ENCODE results near the gene TMC4.
"Not testable (repeated sequence)": the region's sequence is repeated elsewhere in the genome, so short reads cannot be mapped to it uniquely, and the experiment has no call there.

The TMC4 gene

DNA sequence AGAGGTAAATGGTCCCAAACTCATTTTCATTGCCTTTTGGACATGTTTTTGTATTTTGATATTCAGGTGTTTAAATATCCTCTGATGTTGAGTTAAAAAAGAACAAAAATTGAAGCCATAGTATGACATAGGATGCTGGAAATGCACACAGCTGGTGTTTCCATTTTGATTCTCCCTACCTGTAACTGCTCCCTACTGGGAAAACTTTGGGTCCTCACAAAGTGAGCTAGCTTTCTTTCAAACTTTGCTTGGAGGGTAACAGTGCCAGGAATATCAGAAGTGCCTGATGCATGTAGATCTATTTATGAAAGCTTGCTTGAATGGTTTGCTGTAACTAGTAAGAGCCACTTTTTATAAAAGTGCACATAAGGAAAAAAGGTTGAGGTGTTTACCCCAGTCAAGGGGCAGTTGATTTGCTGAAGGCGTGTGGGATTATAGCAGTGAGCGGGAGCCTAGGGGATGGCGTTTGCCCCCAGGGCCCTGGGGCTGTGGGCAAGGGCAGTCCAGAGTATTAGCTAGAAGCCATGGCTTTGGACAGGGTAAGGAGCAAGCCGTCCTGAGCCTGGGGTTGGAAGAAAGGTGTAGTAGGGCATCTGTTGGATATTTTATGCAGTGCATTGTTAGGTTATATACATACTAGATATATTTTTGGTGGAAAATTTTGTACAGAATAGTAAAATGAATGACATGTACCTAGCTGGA, 32.0 kb upstream of the TMC4 start:
- DNase-seq, result no peak

DNA sequence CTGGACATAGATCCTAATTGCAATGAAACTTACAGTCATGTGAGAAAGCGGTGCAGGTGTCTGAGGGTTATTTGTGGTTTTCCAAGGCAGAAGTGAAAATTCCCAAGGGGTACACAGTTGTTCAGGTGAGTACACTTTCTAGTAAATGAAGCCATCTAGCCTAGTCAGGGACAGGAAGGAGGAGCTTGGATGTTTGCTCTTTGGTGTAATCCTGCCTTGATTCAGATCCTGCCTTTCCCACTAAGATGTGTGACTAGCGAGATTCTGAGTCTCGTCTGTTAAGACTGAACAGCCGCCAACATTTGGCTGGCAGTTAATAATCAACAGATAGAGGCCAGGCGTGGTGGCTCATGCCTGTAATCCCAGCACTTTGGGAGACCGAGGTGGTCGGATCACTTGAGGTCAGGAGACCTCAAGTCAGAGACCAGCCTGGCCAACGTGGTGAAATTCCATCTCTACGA, 30.2 kb upstream of the TMC4 start:
- no peak for DNase-seq

DNA sequence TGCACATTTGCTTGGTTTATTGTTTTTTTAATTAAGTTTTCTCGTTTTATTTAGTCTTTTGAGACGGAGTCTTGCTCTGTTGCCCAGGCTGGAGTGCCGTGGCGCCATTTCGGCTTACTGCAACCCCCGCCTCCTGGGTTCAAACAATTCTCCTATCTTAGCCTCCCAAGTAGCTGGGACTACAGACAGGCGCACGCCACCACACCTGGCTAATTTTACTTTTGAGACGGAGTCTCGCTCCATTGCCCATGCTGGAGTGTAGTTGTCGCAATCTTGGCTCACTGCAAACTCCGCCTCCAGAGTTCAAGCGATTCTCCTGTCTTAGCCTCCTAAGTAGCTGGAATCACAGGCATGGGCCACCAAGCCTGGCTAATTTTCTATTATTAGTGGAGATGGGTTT, 29.0 kb upstream of the TMC4 start:
- no peak for DNase-seq

DNA sequence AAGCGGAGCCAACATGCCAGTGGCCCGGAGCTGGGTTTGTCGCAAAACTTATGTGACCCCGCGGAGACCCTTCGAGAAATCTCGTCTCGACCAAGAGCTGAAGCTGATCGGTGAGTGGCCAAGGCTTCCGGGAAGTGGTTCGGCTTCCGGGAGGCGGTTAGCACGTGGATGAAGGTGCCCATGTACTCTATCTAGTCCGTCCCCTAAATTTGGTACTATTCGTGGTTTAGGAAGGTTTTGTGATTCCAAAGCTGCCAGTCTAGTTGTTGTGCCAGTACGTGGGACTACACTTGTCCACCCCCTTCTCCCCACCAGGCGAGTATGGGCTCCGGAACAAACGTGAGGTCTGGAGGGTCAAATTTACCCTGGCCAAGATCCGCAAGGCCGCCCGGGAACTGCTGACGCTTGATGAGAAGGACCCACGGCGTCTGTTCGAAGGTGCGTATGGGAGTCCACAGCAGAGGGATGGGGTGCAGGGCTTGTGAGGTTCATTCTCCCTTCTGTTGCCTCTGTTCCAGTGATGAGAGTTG, 28.3 kb upstream of the TMC4 start:
- DNase-seq, result no peak

DNA sequence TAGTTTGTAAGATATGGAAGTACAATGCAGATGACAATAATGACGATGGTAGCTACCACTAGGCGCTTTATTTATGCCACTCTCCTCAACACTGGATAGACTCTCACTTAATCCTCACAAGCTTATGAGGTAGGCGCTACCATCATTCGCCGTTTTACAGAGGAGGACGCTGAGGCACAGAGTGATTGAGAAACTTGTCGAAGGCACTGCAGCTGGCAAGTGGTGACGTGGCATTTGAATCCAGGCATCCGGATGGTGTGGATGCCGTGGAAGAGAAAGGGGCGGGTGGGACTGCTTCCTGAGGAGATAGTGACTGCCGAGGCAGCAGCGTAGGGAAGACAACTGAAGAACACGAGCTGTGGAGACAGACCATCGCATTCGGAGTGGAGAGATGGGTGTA, 26.4 kb upstream of the TMC4 start:
- DNase-seq, result no peak

DNA sequence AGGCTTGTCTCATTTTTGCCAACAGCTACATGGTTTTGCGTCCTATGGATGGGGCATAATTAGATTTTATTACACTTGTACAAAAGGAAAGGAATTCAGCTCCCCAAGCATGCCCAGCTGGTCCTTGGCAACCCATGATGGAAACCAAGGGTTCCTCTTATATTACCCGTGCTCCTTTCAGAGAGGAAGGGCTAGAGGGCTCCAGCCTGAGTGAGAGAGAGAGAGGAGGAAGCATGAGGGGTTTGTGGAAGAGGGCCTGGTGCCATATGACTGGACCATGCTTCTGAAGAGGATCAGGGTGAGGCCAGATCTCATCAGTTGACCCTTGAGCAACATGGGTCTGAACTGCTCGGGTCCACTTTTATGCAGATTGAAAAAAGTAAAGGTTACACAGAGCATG, 24.2 kb upstream of the TMC4 start:
- no peak for DNase-seq

DNA sequence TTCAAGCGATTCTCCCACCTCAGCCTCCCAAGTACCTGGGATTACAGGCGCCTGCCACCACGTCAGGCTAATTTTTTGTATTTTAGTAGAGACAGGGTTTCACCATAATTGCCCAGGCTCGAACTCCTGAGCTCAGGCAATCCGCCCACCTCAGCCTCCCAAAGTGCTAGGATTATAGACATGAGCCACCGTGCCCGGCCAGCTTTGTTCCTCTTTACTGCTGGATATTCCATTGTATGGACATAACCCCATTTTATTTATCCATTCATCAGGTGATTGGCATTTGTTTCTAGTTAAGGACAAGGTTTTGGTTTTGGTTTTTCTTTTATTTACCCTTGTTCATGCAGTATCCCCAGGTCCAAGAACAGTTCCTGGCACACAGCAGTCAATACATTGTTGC, 23.6 kb upstream of the TMC4 start:
- no peak for DNase-seq

DNA sequence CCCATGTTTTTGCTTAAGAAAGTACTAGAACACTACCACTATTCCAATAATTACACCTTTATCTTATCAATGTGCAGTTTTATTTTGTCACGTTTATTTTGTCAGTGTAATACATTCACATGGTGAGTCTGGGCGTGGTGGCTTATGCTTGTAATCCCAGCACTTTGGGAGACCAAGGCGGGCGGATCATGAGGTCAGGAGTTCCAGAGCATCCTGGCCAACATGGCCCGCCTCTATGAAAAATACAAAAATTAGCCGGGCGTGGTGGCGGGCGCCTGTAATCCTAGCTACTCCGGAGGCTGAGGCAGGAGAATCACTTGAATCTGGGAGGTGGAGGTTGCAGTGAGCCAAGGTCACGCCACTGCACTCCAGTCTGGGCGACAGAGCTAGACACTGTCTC, 21.5 kb upstream of the TMC4 start:
- DNase-seq, result not testable (repeated sequence)

DNA sequence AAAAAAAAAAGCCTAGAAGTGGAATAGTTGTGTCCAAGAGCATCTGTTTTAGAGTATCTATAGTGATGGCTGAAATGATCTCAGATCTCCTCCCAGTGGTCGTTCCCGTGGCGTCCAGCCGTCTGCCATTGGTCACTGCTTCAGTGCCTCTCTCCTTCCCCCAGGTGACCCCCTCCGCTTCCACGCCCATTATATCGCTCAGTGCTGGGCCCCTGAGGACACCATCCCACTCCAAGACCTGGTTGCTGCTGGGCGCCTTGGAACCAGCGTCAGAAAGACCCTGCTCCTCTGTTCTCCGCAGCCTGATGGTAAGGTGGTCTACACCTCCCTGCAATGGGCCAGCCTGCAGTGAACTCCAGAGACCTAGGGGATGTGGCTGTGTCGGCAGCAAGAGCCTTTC, 20.1 kb upstream of the TMC4 start:
- no peak for DNase-seq

DNA sequence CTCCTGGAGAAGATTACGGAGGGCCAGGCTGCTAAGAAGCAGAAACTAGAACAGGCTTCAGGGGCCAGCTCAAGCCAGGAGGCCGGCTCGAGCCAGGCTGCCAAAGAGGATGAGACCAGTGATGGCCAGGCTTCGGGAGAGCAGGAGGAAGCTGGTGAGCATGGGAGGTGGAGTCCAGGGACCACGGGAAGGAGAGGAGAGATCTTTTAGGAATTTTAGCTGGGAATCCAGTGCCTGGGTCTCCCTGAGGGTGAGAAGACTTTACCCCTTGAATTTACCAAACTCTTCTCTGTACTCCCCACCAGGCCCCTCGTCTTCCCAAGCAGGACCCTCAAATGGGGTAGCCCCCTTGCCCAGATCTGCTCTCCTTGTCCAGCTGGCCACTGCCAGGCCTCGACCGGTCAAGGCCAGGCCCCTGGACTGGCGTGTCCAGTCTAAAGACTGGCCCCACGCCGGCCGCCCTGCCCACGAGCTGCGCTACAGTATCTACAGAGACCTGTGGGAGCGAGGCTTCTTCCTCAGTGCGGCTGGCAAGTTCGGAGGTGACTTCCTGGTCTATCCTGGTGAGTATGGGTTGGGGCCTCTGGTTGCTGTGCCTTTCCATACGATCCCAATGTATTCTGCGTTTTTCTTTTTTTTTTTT, 19.0 kb upstream of the TMC4 start:
- no peak for DNase-seq

DNA sequence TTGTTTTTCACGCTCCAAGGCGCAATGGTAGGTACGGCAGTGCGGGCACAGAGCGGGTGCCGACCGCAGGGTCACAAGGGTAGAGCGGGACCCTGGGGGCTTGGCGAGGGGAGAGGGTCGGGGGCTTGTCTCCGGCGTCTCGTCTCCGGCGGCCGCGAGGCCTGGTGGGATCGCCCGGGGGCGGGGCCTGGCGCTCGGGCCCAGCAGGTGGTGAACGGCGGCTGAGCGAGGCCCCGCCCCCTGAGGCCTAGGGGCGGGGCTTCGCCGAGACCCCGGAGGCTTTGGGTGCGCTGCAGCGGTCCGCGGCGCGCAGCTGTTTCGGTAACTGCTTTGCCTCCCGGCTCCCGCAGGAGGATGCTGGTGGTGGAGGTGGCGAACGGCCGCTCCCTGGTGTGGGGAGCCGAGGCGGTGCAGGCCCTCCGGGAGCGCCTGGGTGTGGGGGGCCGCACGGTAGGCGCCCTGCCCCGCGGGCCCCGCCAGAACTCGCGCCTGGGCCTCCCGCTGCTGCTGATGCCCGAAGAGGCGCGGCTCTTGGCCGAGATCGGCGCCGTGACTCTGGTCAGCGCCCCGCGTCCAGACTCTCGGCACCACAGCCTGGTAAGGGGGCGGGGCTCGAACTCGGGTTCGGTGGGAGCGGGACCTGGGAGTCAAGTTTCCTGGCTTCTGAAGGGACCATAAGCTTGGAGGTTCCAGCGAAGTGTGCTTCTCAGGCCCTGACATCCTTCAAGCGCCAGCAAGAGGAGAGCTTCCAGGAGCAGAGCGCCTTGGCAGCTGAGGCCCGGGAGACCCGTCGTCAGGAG, 18.3 kb upstream of the TMC4 start, which contains the start of gene TSEN34:
Gene TSEN34, plus strand, starts transcription at position 298 of the 800 bp plus-strand sequence. Its CDS starts 57 bp downstream, at position 355.
- DNase-seq, result peak; percentile 76 to 94 (median 84)

DNA sequence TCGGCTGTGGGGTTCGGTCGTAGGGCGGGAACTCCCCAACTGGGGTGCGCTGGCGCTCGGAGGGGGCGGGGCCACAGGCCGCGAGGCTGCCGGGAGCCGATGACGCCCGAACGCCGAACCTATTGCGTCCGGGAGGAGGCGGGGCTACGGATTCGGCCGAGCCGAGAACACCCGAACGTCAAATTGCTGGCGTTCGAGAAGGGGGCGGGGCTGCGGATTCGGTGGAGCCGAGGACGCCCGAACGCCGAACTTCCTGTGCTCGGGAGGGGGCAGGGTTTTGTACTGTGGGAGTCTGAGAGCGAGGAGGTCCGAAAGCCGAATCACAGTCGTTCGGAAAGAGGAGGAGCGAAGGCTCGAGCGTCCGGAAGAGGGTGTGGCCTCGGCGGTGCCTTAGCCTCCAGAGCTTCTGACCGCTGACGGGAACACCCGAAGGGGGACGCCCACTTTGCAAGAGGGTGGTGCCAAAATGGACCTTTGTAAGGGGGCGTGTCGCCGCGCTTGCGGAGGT, 17.6 kb upstream of the TMC4 start:
- peak; percentile 99 to 100 (median 100) for DNase-seq

DNA sequence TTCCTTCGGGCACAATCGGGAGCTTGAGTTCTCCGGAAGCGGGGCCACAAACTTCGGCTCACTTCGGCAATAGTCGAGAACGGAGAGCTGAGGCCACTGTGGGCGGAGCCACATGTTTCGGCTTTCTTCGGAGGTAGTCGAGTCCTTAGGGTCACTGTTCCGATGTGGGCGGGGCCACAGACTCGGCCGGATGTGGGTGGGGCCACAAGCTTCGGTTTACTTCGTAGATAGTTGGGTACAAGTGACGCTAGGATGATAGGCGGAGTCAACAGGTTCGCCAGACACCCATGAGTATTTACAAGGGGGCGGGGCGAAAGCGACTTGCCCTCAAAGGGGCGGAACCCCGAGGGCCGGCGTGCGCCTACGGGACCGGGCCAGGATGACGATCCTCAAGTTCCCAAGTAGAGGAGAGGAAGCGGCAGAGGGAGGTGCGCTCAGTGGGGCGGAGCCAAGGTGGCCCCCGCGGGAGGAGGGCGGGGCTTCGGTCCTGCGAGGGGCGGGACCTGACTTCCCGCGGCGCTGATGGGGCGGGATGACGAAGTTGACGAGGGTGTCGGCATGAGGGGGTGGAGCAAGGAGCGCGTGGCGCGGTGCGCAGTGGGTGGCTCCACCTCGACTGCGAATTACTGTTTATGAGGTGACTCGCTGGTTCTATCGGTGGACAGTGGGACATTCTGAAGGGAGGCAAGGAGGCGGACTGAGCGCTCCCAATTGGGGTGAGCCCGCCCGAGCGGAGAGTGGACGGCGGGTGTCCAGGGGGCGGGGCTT, 17.0 kb upstream of the TMC4 start:
- DNase-seq, result peak; percentile 98 to 100 (median 100)

DNA sequence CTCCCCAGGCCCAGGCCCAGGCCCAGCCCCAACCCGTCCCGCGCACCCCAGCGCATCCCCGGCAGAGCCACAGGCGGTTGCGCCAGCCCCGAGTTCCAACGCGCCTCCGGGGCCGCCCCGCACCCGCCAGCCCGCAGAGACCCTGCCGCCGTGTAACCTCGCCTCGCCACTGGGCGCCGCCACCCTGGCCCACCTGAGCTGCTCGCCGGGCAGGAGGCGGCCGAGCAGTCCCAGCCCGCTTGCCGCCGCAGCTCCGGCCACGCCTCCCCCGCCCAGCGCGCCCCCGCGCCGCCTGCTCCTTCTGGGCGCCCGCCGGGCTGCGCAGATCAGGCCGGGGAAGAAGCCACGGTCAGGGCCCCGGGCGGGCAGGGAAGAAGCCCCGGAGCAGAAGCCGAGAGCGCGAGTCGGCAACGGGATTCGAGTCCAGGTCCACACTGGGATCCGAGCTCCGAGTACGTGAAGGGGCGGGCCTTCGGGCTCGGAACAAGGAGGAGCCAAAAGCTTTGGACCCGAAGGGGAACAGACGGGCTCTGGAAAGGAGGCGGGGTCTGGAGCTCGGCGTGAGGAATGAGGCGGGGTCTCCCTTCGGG, 16.3 kb upstream of the TMC4 start, which contains the start of gene MBOAT7:
Gene MBOAT7, minus strand, starts transcription at position 436 of the 590 bp plus-strand sequence. CDS start 1,072 bp downstream, outside the sequence.
- DNase-seq, result no peak

DNA sequence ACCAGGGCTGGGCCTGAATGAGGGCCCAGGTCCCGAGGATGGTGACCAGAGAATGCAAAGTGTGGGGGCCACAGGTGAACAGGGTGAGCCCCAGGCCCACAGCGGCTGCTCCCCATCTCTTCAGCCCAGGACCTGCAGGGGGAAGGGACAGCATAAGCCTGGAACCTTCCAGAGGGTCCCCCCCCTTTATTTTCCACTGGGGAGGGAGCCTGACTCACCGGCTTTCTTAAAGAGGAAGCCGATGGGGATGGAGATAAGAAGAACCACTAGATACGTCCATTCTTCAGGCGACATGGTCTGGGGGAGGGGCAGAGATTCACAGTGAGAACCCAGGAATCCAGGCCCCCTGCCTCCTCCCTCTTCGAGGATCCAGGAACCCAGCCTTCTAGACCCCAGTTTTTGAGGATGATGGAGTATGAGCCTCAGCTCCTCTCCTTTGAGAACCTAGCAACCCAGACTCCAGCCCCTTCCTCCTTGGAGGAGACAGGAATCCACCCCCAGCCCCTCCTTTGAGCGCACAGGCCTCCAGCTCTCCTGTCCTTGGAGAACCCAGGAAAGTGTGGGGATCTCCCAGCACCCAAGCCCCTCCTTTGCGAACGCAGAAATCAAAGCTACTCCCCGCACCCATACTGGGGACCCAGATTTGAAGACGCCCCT, 15.4 kb upstream of the TMC4 start:
- DNase-seq, result peak in 4 of 5 experiments; percentile 32 to 86 (median 50)

DNA sequence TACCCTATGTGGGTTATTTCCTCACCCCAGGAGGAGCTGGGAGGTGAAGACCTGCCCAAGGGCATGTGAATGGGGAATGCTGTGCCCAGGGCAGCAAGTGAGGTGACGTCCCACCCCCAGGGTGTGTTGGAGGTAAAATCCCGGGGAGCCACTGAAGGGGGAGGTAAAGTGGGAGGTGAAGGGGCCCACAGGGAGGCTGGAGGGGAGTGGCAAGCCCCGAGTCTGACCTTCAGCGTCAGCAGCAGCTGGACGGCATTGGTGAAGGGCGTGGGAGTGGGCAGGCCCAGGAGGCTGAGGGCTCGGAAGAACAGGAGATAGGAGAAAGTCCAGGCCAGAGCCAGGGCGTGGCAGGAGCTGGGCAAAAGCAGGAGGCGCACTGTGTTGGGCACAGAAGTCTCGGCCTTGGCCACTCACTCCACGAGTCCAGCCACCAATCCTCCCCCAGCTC, 14.0 kb upstream of the TMC4 start:
- no peak for DNase-seq

DNA sequence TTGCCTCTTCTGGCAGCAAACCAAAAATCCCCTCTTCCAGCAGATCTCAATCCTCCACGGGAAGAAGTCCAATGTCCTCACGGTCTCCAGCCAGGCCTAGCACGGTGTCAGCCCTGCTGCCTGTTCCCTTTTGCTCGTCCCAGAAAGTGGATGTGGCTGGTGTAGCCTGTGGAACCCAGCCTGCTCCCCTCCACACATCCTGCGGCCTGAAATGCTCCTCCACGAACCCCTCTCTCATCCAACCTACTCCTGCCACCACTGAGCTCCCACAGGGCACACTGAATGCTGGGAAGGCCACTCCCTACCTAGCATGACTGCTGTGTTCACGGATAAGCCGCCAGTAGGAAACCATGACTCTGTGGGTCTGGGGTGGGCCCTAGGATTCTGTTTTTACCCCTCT, 13.4 kb upstream of the TMC4 start:
- DNase-seq, result no peak

DNA sequence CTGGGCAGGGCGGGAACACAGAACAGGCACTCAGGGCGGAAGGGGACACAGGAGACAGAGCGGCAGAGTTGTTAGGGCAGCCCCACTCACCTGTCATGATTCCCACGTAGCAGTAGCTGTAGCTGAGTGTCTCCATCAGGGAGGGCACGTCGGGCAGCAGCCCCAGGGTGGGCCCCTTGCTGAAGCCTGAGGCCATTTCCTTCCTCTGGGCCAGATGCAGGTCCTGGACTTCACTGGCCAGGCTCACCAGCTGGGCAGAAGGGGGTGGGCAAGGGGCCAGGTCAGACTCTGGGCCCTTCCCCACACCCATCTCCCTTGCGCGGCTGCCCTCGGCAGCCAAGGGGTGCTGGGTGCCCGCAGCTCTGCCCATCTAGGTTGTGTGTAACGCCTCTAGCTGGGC, 10.5 kb upstream of the TMC4 start:
- no peak for DNase-seq

DNA sequence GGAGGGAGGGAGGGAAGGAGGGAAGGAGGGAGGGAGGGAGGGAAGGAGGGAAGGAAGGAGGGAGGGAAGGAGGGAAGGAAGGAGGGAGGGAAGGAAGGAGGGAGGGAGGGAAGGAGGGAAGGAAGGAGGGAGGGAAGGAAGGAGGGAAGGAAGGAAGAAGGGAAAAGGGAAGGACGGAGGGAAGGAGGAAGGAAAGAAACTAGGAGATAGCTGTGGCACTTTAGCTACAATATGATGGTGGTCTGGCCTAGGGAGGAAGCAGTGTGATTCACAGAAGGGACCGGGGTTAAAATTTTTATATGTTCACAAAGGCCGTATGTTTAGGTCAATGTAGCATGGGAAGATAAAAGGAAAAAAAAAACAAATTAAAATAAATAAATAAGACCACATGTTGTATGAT, 8.9 kb upstream of the TMC4 start:
- DNase-seq, result not testable (repeated sequence)

DNA sequence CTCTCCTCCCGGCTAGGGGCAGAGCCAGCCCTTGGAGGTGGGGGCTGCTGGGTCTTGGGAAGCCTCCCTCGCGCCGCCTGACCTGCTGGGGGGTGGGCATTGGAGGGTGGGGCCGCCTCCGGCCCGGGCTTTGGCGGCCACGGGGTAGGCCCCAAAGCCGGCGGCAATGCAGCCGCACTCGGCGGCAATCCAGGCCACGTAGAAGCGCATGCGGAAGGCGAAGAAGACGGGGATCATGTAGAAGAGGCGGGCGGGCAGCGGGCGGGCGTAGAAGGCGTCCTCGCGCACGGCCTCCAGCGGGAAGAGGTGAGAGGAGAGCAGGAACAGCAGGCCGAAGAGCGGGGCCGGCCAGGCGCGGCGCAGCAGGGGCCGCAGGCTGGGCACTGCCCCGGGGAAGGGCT, 7.7 kb upstream of the TMC4 start:
- DNase-seq, result no peak

DNA sequence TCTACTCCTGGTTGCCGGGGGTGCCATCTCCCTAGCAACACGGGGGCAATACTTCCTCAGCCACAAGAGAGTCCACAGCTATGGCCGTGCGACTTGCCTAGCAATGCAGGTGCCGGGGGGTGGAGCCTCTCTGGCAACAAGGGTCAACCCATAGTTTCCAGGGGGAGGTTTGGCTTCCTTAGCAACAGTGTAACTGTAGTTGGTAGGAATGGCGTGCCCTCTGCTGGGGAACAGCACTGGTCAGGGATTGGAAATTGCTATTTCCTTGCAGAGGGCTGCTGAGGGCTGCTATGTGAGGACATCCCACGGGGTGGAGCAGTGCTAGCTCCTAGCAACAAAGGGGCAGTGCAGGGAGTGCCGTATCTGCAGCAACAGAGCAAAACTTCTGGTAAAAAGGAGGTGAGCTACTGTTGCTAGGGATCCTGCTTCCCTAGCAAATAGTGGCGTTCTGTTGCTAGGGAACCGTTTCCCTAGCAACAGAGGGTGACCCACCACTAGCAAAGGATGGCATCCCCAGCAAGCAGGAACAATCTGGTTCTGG, 7.0 kb upstream of the TMC4 start:
- DNase-seq, result no peak

Measured in T-helper 2 cell (primary cell).